Activated CD8-positive, alpha-beta memory T cell treated with anti-CD3 and anti-CD28 coated beads, Interleukin-2, amount 10 ng/mL, durations not matched to agents 7 days and 5 days (primary cell): Measurements from ENCODE around the gene TMEM209. TPM values are rescaled to one million over a fixed set of nuclear protein-coding genes. Genes with fewer than 3 reads are reported as not detected.
"Not testable (repeated sequence)": the region's sequence is repeated elsewhere in the genome, so short reads cannot be mapped to it uniquely, and the experiment has no call there.

Source experiments
- ATAC-seq: fragments of 150-1000 bp; cut with Tn5 transposase; one replicate; pipeline ENCODE4 v1.10.0; 2021; ENCODE audit warnings: moderate library complexity
- CTCF ChIA-PET: fragments of 350-600 bp; sonication (Branson Sonifier 250); formaldehyde crosslinking; loops from one replicate; lab custom pipeline; 2021; ENCODE audit warnings: antibody characterized with exemption; lab: Charles Lee
- DNase-seq: peaks from one replicate; pipeline ENCODE4 v3.0.0-alpha.2; 2020
- H3K27ac Mint-ChIP-seq: one replicate; pipeline ENCODE4 v1.8.0; 2021; ENCODE audit warnings: mild to moderate bottlenecking, mixed read lengths
- H3K27me3 Mint-ChIP-seq: one replicate; pipeline ENCODE4 v1.8.0; 2021; ENCODE audit warnings: mixed read lengths
- H3K36me3 Mint-ChIP-seq: one replicate; pipeline ENCODE4 v1.8.0; 2021; ENCODE audit warnings: mild to moderate bottlenecking, mixed read lengths
- H3K4me1 Mint-ChIP-seq: one replicate; pipeline ENCODE4 v1.8.0; 2021; ENCODE audit warnings: mixed read lengths
- H3K4me3 Mint-ChIP-seq: one replicate; pipeline ENCODE4 v1.8.0; 2021; ENCODE audit warnings: mild to moderate bottlenecking, moderate library complexity, mixed read lengths
- H3K9me3 Mint-ChIP-seq: one replicate; pipeline ENCODE4 v1.8.0; 2022; ENCODE audit warnings: low read depth, mixed read lengths
- total RNA-seq, 2 experiments: library from RNA; stranded (reverse); gene quantifications; one replicate each; pipeline ENCODE4 v1.2.3, GENCODE V29; 2021

Gene TMEM209
- total RNA-seq, 2 experiments from 2014 or later = 39.5 to 44.5 TPM

DNA sequence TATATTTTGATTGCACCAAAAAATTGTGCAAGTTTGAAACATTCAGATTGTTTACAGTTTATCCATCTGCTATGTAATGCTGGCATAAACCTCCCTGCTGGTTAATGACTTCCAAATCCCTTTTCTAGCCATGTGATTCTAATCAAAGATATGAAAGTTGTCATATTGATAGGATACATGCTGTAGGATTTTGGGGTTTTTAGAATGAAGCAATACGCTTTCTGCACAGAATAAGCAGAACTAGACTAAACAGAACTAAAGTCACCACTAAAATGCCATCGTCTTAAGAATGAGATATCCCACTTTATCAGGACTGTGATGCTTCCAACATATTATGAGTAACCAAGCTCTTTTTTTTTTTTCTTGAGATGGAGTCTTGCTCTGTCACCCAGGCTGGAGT lies 3.3 kb upstream of the TMEM209 start:
- CTCF ChIA-PET = interaction anchor here (0.6 to 1.3 kb wide), 2 partner anchors 33 to 981 kb away, joined by 3 to 4 read pairs; no protein-coding TSS in a partner anchor
- Mint-ChIP-seq H3K9me3 (no peaks in the 10 kb centered on the region), H3K4me3 (no peak overlapping the region)

DNA sequence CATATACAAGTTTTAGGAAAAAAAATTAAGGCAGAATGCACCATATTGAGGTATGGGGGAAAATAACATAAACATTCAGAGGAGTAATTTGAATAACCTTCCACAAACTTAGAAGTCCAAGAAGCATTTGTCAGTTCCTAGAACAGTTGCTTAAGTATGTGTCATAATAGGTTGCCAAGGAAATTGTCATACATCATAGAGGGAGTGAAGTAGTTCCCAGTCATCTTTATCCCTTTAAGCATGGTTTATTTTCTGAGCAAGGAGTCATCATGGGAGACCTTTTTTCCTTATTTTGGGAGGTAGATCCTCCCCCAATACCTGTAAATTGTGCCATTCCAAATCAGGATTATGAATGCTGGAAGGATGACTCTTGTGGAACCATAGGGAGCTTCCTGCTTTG lies 2.4 kb upstream of the TMEM209 start, which contains the start of gene SSMEM1:
Gene SSMEM1 (plus strand): TSS at position 219 of the 400 bp plus-strand sequence. CDS start 51 bp downstream, at position 270.
- Mint-ChIP-seq H3K27me3 (peaks cover 5% of the 10 kb centered on the region), H3K9me3 (no peaks in the 10 kb centered on the region), H3K4me3 (peak within 1 kb of the TSS; percentile 35), H3K27ac (no peak within 1 kb of the TSS), H3K36me3 (peaks cover 10% of the 10 kb centered on the region), H3K4me1 (peaks cover 25% of the 10 kb centered on the region)
- no peak for DNase-seq
- ATAC-seq = no peak
- CTCF ChIA-PET = no interaction called here

More for the DNA sequence above, 3.3 kb upstream of the TMEM209 start:
- no peak for ATAC-seq
- H3K36me3 Mint-ChIP-seq = peaks cover 3% of the 10 kb centered on the region
- DNase-seq = no peak
- H3K4me1 Mint-ChIP-seq = peaks cover 19% of the 10 kb centered on the region
- peaks cover 5% of the 10 kb centered on the region for H3K27me3 Mint-ChIP-seq
- no peak overlapping the region for H3K27ac Mint-ChIP-seq

DNA sequence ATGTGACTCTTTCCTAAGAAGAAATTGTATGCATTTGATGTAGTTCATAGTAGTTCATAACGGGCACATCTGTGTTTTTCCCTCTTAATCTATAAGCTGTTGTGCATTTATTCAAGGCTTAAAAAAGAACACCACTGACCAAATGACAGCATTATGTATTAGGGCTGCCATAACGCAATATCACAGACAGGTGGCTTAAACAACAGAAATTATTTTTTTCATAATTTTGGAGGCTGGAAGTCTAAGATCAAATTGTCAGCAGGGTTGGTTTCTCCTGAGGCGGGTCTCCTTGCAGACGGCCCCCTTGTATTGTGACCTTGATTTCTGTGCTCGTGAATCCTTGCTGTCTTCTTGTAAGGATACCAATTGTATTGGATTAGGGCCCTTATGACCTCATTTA lies 1.8 kb upstream of the TMEM209 start:
- H3K36me3 Mint-ChIP-seq = peaks cover 15% of the 10 kb centered on the region
- no peaks in the 10 kb centered on the region for H3K9me3 Mint-ChIP-seq
- DNase-seq (no peak), ATAC-seq (no peak)
- CTCF ChIA-PET = no interaction called here
- no peak overlapping the region for H3K27ac Mint-ChIP-seq
- peak overlapping the region; percentile 35 for H3K4me3 Mint-ChIP-seq
- H3K4me1 Mint-ChIP-seq = peaks cover 28% of the 10 kb centered on the region
- peaks cover 4% of the 10 kb centered on the region for H3K27me3 Mint-ChIP-seq

DNA sequence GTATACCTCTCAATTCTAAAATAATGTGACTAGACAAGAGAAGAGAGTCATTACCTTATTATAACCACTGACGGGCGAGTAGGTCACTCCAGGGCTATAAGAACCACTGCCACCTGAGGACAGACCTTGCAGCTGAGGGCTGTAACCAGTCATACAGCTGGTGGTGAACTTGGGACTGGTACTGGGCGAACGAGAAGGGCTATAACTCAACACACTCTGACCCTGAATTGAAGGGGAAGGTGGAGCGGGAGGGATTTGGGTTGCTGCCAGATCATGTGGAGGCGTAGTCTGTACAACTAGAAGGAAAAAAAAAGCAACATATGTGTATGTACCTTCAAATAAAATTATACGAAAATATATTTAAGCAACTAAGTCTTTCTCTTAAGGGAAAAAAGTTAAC lies 3.4 kb downstream of the TMEM209 start:
- no peaks in the 10 kb centered on the region for H3K27me3 Mint-ChIP-seq
- DNase-seq (no peak), ATAC-seq (no peak)
- H3K27ac Mint-ChIP-seq = no peak overlapping the region
- peaks cover 47% of the 10 kb centered on the region for H3K36me3 Mint-ChIP-seq
- no peak overlapping the region for H3K4me3 Mint-ChIP-seq
- no peaks in the 10 kb centered on the region for H3K9me3 Mint-ChIP-seq
- peaks cover 46% of the 10 kb centered on the region for H3K4me1 Mint-ChIP-seq
- CTCF ChIA-PET = interaction anchor here (1.4 kb wide), 1 partner anchor 130 kb away, joined by 3 read pairs; no protein-coding TSS in a partner anchor

DNA sequence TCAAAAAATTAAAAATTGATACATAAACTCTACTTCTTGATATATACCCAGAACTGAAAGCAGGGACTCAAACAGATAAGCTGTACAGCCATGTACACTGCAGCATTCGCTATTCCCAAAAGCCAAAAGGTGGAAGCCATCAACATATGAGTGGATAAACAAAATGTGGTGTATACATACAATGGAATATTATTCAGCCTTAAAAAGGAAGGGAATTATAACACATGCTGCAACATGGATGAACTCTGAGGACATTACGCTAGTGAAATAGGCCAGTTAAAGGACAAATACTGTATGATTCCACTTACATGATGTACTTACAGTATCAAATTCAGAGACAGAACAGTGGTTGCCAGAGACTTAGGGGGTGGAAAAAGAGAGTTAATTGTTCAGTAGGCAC lies 8.1 kb downstream of the TMEM209 start:
- Mint-ChIP-seq H3K9me3 (no peaks in the 10 kb centered on the region), H3K27ac (peak overlapping the region; percentile 5), H3K27me3 (no peaks in the 10 kb centered on the region), H3K4me1 (peaks cover 20% of the 10 kb centered on the region), H3K36me3 (peaks cover 55% of the 10 kb centered on the region), H3K4me3 (no peak overlapping the region)
- CTCF ChIA-PET = no interaction called here
- ATAC-seq (no peak), DNase-seq (no peak)

DNA sequence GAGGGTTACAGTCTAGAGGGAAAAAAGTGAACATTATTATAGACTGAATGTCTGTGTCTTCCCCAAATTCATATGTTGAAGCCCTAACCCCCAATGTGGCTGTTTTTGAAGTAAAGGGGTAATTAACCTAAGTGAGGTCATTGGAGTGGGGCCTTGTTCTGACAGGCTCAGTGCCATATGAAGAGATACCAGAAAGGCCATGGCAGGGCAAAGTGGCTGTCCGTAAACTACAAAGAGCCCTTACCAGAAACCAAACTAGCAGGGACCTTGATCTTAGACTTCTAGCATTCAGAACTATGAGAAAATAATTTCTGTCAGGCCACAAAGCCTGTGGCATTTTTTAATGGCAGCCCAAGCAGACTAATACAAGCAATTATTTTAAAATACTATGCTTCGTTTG lies 8.7 kb downstream of the TMEM209 start:
- DNase-seq = no peak
- Mint-ChIP-seq H3K36me3 (peaks cover 50% of the 10 kb centered on the region), H3K4me3 (no peak overlapping the region), H3K27ac (no peak overlapping the region), H3K4me1 (peaks cover 16% of the 10 kb centered on the region), H3K27me3 (no peaks in the 10 kb centered on the region), H3K9me3 (no peaks in the 10 kb centered on the region)
- CTCF ChIA-PET = no interaction called here
- ATAC-seq = no peak

DNA sequence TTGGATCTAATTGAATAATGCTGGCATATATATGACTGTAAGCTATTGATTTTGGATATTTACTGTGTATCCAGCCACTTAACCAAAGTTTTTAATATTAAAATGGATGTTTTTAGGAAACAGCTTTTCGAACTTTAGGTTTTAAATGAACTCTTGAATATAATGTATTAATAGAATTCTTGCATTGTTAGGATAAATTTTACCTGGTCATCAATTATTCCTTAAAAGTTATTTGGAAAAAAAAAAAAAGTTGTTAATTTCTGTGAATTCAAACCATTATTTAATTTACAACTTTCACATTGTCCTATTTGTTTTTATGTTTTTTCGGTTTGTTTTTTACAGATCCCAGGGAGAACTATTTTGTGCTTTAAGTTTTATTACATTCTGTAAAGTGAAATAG lies 9.8 kb downstream of the TMEM209 start:
- CTCF ChIA-PET = no interaction called here
- ATAC-seq (no peak), DNase-seq (no peak)
- H3K4me3 Mint-ChIP-seq = no peak overlapping the region
- no peaks in the 10 kb centered on the region for H3K9me3 Mint-ChIP-seq
- peaks cover 50% of the 10 kb centered on the region for H3K36me3 Mint-ChIP-seq
- H3K4me1 Mint-ChIP-seq = peaks cover 12% of the 10 kb centered on the region
- H3K27ac Mint-ChIP-seq = no peak overlapping the region
- no peaks in the 10 kb centered on the region for H3K27me3 Mint-ChIP-seq

DNA sequence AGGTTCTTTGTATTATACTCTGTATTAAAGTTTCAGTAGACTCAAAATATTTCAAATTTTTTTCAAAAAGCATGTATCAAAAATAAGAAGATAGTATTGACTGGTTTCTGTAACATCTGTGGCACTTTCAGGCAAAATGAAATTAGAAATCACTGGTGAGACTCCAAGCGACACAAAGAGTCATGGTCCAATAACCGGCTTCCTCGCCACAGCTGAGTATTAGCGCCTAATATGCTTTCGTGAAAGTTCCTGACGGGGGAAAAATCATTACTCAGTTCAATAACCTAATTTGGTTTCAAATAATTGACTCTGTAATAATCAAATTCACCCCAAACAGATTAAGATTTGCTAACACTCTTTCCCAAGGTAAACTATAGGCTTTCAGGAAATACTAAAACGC lies 13.4 kb downstream of the TMEM209 start:
- peaks cover 44% of the 10 kb centered on the region for H3K36me3 Mint-ChIP-seq
- no peak for DNase-seq
- no peaks in the 10 kb centered on the region for H3K9me3 Mint-ChIP-seq
- H3K4me3 Mint-ChIP-seq = no peak overlapping the region
- ATAC-seq = no peak
- peaks cover 3% of the 10 kb centered on the region for H3K4me1 Mint-ChIP-seq
- no peak overlapping the region for H3K27ac Mint-ChIP-seq
- CTCF ChIA-PET = no interaction called here
- H3K27me3 Mint-ChIP-seq = no peaks in the 10 kb centered on the region

DNA sequence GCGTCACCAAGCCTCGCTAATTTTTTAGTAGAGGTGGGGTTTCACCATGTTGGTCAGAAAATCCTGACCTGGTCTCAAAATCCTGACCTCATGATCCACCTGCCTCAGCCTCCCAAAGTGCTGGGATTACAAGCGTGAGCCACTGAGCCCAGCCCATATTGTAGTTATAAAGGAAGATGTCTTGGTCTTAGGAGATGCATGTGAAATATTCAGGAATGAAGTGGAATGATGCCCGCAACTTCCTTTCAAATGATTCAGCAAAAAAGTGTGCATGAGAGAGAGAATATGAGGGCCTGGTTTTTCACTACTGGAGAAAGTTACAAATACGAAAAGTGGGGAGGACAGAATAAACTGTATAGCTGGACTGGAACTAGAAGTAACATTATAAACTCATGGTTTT lies 15.9 kb downstream of the TMEM209 start:
- DNase-seq = no peak
- peaks cover 41% of the 10 kb centered on the region for H3K36me3 Mint-ChIP-seq
- no peak for ATAC-seq
- no peak overlapping the region for H3K4me3 Mint-ChIP-seq
- no peaks in the 10 kb centered on the region for H3K9me3 Mint-ChIP-seq
- H3K27ac Mint-ChIP-seq = no peak overlapping the region
- peaks cover 7% of the 10 kb centered on the region for H3K4me1 Mint-ChIP-seq
- CTCF ChIA-PET = no interaction called here
- no peaks in the 10 kb centered on the region for H3K27me3 Mint-ChIP-seq

DNA sequence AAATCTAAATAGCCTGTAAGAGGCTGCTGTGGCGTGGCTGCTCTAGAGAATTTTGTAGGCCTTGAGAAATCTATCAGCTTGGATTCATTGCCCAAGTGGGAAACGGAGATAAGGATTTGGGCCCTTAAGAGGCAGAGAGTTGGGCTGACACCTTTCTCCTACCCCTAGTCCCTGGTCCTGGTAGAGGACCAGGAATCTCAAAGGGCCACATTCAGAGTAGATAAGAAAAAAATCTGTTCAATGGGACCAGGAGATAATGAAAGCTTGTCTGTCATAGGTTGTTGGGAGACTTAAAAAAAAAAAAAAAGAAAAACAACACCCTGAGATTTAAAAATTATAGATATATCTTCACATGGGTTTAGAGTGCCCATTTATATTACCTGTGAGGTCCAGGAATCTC lies 17.8 kb downstream of the TMEM209 start:
- peaks cover 44% of the 10 kb centered on the region for H3K36me3 Mint-ChIP-seq
- CTCF ChIA-PET = interaction anchor here (0.8 to 1.1 kb wide), 2 partner anchors 11 to 130 kb away, joined by 3 read pairs; no protein-coding TSS in a partner anchor
- no peaks in the 10 kb centered on the region for H3K9me3 Mint-ChIP-seq
- no peak overlapping the region for H3K27ac Mint-ChIP-seq
- H3K27me3 Mint-ChIP-seq = no peaks in the 10 kb centered on the region
- no peak for ATAC-seq
- H3K4me3 Mint-ChIP-seq = no peak overlapping the region
- H3K4me1 Mint-ChIP-seq = peaks cover 19% of the 10 kb centered on the region
- no peak for DNase-seq

DNA sequence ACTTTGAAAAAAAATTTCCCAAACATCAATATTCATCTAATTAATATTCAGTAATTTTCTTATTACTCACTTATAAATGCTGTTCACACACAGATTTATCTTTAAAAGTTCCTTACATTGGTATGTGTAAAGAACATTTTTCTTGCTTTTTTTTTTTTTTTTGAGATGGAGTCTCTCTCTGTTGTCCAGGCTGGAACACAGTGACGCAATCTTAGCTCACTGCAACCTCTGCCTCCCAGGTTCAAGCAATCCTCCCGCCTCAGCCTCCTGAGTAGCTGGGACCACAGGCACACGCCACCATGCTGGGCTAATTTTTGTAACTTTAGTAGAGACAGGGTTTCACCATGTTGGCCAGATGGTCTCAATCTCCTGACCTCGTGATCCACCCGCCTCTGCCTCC lies 20.9 kb downstream of the TMEM209 start:
- not testable (repeated sequence) for H3K4me3 Mint-ChIP-seq, H3K27me3 Mint-ChIP-seq, DNase-seq, ATAC-seq, H3K27ac Mint-ChIP-seq, H3K9me3 Mint-ChIP-seq
- peaks cover 57% of the 10 kb centered on the region for H3K36me3 Mint-ChIP-seq
- peaks cover 31% of the 10 kb centered on the region for H3K4me1 Mint-ChIP-seq
- CTCF ChIA-PET = interaction anchor here (1.3 kb wide), 1 partner anchor 15 kb away, joined by 3 read pairs; no protein-coding TSS in a partner anchor

DNA sequence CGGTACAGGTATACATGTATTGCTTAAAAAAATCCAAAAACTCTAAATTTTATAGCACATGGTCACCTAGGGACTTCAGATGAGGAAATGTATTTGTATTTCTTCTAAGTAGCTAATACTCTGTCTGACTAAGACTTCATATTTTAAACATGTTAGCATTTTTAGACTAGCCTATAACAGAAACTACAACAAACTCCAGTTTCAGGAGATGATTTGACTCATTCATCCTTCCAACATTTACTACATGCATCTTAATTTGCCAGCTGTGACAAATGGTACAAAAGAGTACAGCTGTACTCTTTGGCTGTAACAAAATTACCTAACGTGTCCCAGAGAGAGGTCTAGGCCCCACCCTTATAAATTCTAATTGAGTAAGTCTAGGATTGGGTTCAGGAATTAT lies 22.2 kb downstream of the TMEM209 start:
- H3K27me3 Mint-ChIP-seq = no peaks in the 10 kb centered on the region
- peak overlapping the region; percentile 48 for H3K27ac Mint-ChIP-seq
- H3K36me3 Mint-ChIP-seq = peaks cover 57% of the 10 kb centered on the region
- DNase-seq (no peak), ATAC-seq (peak; percentile 46)
- CTCF ChIA-PET = interaction anchor here (0.5 to 0.8 kb wide), 2 partner anchors 10 to 718 kb away, joined by 3 read pairs; no protein-coding TSS in a partner anchor
- H3K4me1 Mint-ChIP-seq = peaks cover 28% of the 10 kb centered on the region
- H3K9me3 Mint-ChIP-seq = no peaks in the 10 kb centered on the region
- H3K4me3 Mint-ChIP-seq = no peak overlapping the region

DNA sequence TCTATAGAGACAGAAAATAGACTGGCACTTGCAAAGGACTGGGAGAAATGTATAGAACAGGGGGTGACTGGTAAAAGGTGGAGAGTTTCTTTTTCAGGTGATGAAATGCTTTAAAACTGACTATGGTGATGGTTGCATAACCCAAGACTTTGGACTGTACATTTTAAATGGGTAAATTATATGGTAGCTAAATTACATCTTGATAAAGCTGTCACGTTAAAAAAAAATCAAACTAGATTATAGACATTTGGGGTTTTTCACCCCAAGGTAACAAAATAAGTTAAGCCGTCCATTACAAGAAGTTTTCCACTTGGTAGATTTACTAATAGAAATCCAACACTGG lies 24.0 kb downstream of the TMEM209 start:
- CTCF ChIA-PET = interaction anchor here (0.9 to 1.0 kb wide), 2 partner anchors 24 to 109 kb away, joined by 3 to 4 read pairs; partner anchors contain the start of gene TMEM209
- Mint-ChIP-seq H3K27ac (peak overlapping the region; percentile 86), H3K27me3 (no peaks in the 10 kb centered on the region)

DNA sequence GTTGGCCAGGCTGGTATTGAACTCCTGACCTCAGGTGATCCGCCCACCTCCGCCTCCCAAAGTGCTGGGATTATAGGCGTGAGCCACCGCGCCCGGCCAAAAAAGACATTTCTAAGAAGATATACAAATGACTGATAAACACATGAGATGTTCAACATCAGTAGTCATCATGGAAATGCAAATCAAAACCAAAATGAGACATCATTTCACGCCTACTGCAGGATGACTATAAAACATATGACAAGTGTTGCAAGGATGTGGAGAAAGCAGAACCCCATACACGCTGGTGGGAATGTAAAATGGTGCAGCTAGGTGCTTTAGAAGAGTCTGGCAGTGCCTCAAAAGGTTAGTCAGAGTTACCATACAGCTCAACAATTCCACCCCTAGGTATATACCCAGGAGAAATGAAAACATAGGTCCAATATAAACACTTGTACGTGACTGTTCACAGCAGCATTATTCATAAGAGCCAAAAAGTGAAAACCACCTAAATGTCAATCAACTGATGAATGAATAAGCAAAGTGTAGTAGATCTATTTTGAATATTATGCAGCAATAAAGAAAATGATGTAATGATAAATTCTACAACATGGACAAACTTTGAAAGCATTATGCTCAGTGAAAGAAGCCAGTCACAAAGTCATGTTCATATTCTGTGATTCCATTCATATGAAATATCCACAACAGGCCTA lies 24.5 kb downstream of the TMEM209 start:
- ATAC-seq = peak; percentile 74
- H3K27me3 Mint-ChIP-seq = no peaks in the 10 kb centered on the region
- H3K9me3 Mint-ChIP-seq = no peaks in the 10 kb centered on the region
- H3K4me3 Mint-ChIP-seq = no peak overlapping the region
- H3K4me1 Mint-ChIP-seq = peaks cover 27% of the 10 kb centered on the region
- H3K36me3 Mint-ChIP-seq = peaks cover 57% of the 10 kb centered on the region
- peak; percentile 46 for DNase-seq
- peak overlapping the region; percentile 86 for H3K27ac Mint-ChIP-seq
- CTCF ChIA-PET = interaction anchor here (0.9 kb wide), 1 partner anchor 109 kb away, joined by 3 read pairs; no protein-coding TSS in a partner anchor

More for the DNA sequence above, 24.0 kb downstream of the TMEM209 start:
- Mint-ChIP-seq H3K9me3 (no peaks in the 10 kb centered on the region), H3K36me3 (peaks cover 55% of the 10 kb centered on the region), H3K4me1 (peaks cover 27% of the 10 kb centered on the region), H3K4me3 (no peak overlapping the region)
- ATAC-seq = no peak
- DNase-seq = no peak
